Stimulated activated CD8-positive, alpha-beta memory T cell treated with anti-CD3 and anti-CD28 coated beads, Interleukin-15, amount 100 ng/mL, for 1 hour (primary cell): ENCODE data around the gene ARHGEF28.
A peak's percentile ranks its signal among the peaks of the same experiment; 100 is the strongest.

Experiments
- DNase-seq: peaks from one replicate; pipeline ENCODE4 v3.0.0-alpha.2; 2020; ENCODE audit warnings: low read depth

Gene ARHGEF28

DNA sequence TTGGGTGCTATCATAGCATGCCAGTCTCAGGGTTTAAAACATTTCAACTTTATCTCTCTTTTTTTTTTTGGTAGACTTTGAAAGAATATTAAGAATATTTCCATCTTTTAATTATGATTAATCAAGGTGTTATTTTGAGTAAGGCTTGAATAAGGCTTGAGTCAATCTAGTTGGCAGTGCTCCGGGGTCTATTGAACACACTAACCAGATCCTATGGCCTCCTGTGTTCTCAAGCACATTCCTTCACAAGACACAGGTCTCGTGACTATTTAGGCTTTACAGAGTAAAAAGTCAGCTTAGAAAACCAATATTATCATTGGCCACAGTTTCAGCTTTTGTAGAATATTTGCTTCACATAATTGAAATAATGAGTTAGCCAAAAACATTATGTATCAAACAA is 151.2 kb downstream of the ARHGEF28 start:
- DNase-seq = no peak

DNA sequence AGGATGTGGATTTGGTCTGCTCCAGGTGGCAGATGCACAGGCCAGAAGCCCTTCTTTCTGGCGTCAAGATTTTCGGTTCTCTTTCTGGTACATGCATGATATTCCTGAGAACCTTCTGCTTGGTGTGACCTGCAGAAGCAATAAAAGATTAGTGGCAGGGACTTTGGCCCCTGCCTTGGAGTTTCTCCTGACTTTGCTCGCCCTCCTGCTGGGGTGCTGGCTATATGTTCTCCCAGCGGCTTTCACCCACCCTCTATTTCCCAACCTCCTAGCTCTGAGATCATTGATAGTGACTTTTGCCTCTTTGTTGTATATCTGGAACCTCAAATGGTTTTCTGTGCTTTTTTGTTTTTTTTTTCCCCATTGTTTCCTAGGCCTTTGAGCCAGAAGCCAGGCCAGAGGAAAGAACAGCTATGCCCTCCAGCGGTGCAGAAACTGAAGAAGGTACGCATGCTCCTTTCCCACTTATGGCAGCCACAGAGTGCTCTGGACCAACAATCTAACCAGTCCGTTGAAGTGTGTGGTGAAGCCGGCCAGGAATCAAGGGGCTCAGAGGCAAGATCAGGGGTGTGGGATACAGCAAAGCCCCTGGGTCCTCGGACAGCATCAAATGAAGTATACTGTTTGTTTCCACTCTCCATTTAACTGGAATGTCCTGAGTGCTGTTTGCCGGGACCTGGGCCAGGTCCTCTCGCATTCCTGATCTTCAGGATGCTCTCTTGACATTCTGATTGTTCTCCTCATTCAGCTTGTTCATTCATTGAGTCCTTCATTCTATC is 154.5 kb downstream of the ARHGEF28 start:
- DNase-seq = no peak

- DNase-seq = no peak
Measured at GRCh38 chr5:73781107-73781768, 155.2 kb downstream of the ARHGEF28 start.

GRCh38 chr5:73783828-73784227 is 157.8 kb downstream of the ARHGEF28 start:
- no peak for DNase-seq

DNA sequence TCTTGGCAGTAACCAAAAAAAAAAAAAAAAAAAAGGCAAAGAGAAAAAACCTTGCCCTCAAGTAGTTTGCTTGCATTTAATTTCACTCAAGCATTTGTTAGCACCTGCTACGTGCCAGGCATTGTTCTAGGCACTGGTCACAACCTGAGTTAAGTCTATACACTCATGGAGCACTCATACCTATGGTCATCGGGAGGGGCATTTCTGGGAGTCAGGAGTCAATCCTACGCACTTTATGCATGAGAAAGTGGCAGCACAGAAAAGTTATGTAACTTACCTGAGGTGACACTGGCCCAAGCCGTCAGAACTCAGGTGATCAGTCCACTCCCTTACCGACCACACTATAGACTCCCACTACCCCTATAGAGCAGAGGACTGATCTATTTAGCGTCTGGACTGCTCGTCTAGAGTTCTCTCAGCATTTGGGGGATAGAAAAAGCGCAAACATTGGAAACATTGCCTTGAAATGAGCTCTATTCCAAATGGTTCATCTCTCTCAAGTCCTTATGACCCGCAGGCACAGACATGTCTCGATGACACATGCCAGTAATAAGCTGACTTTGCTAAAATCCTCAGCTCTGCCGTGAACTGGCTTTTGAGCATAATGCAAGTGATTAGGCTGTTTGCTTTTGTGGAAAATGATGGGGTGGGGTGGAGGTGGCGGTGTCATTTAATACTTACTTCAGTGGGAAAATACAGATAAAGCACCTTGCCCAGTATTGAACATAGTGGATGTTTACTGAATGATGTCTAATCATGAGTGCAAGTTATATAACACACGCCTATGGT is 160.2 kb downstream of the ARHGEF28 start:
- no peak for DNase-seq

- DNase-seq = no peak
Measured at GRCh38 chr5:73789851-73790281, 163.9 kb downstream of the ARHGEF28 start.

DNA sequence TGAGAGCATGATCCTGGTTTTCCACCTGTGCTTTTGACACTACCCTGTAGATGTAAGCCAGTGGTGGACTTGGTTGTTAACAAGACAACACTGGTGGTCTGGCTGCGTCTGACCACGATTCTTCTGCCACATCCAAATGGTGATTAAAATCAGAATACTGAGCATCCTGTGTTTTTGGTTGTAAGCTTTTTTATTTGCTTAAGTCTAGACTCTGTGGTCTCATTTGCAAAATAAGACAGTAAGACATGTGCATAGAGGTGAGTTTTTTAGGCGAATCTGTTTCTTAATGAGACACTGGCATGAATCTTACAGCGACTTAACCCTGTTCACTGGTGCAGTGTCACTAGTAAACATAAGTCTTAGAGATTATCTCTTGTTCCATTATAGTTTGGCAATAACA is 165.4 kb downstream of the ARHGEF28 start:
- DNase-seq = no peak

DNA sequence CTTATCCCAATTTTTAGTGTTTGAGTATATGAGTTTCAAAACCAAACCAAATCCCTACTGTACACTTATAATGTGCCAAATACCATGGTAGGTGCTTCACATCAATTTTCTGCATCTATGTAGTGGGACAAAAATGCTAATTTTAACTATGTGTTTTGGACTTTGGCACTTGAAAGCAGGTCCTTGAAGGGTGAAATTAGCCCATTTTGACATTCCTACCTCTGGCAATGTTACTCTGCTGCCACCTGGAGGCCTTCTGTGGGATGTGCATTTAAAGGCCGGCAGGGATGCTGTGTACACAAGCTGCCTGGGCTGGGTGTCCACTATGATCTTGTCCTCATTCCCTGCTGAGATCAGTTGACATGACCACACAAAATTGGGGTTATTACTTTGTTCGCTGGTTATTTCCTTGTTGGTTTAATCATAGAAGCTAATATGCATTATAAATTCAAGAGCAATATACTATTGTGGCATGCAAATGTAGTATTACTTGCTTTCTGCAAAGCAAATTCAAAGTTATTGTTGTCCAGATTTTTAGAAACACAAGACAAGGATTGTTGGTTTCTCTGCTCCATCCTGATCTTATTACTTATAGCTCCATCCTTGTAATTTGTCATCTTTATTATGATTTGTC is 166.8 kb downstream of the ARHGEF28 start:
- peak; percentile 24 for DNase-seq

DNA sequence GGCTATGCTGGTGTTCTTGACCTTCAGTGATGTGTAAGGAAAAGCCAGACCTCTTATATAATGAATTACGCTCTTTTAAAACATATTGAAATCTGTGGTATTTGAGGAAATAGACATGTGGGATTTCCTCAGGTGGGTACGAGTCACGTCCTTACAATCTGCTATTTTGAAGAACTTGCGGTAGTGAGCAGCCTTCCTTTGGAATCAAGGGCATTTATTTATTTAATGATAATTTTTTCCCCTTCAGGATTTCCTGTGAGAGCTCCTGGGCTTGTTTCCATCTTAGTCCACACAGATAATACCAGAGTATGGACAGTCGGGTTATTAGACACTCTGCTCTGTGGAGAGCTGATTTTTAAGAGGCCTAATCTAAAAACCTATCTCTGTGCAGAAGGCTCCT is 167.9 kb downstream of the ARHGEF28 start:
- no peak for DNase-seq

GRCh38 chr5:73796164-73797131 is 170.5 kb downstream of the ARHGEF28 start:
- no peak for DNase-seq

- DNase-seq = no peak
Measured at GRCh38 chr5:73797132-73797510, 171.1 kb downstream of the ARHGEF28 start.

DNA sequence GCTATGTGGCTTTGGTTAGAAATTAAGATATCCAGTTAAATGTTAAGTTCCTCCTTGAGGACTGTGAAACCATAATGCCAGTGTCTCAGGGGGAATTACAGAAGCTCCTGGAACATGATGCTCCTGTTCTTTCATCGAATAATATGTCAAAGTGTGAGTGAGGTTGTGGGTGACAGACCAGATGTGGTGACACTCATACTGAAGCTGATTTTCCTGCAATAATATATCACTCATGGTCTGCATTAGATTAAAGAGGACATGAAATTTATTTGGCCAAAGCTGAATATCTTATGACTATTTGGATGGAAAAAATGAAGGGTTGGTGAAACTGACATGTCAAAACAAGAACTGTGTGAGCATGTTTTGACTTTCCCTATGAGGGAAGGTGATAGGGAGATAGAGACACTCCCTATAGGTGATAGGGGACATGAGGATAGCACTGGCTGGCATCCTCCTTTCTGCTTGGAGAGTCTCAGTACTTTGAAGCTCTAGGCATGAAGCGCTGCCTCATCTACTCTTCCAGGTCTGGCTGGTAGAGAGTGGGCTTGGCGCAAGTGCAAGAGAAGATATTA is 173.5 kb downstream of the ARHGEF28 start:
- no peak for DNase-seq

- DNase-seq = no peak
Measured at GRCh38 chr5:73801686-73802085, 175.7 kb downstream of the ARHGEF28 start.

DNA sequence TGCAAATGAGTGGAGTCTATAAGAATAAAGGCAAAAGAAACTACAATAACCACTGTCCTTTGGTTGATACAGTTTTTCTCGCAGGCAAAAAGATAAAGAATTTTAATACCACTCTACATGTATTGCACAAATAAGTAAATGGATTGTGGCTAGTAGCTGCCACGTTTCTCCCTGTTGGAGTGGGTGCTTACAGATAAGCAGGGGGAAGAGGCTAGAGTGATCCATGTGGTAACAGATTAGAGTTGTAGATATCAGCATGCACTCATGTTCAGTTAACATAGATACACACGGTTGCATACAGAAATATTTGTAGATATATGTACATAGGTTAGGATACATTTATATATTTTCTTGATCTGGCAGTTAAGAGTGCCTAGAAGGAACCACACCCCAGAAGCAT is 179.5 kb downstream of the ARHGEF28 start:
- DNase-seq = no peak

DNA sequence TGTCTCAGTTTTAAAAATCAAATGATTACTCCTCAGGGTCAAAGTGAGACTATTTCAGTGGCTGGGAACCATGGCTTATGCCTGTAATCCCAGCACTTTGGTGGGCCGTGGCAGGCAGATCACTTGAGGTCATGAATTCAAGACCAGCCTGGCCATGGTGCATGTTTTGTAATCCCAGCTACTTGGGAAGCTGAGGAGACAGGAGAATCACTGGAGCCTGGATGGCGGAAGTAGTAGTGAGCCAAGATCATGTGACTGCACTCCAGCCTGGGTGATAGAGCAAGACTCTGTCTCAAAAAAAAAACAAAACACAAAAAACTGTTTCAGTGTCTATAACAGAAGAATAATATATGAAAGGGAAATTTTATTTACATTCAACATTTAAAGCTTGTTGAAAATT is 182.9 kb downstream of the ARHGEF28 start:
- DNase-seq = no peak

DNA sequence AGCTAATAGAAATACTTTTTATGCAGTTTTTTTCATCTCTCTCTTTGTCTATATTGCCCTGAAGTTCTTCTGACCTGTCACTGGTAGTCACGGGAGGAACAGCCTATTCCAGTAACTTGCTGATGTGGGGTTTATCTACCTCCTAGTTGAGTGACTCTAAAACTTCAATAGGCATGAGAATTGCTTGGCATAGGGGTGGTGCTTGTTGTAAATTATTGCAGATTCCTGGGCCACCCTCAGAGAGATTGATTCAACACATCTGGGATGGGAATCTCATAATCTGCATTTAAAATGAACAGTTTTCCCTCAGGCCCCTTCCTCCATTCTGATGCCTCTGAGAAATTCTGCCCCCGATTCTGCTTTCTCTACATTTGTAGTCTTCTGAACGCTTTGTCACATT is 184.4 kb downstream of the ARHGEF28 start:
- no peak for DNase-seq

DNA sequence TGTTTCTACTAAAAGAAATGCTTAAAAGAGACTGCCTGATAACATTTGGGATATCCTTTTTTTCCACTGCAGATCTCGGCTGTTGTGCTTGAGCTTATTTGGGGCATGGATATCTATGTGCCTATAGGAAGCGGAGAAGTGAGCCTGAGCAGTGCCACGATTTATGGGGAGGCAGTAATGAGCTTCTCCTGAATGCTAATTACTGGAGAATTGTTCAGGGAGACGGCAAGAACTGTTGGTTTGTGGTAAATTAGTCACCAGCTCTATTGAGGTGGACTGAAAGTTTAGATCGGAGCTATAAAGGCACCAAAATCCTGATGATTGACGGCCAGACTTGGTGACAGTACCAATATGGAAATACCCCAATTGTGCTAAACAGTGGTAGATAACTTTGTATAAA is 186.5 kb downstream of the ARHGEF28 start:
- no peak for DNase-seq

DNA sequence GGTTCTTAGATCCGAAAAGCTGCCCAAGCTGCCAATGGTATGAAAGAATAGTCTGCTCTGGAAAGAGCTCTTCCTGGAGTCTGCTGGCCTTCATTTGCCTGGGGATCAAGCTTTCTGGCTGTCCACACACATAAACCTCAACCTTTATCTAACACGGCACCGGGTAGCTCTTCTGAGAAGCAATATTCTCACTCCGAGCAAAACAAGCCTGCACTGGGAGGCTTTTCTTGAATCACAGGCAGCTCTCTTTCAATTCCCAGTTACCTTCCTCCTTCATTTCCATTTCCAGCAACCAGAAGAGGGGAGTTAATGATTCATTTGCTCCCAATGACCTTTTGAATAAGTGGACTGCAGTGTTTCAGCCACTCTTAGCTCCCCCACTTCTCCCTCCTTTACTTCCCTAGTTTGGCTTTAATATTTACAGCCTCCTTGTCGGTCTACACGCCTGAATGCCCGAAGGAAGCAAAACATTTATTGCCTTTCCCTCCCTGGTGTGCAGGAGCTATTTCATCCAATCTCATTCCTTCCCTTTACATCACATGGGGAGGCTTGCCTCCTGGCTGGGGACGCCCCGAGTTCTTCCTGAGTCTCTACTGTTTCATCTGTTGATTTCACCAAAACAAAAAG is 187.1 kb downstream of the ARHGEF28 start:
- DNase-seq = no peak

- no peak for DNase-seq
Measured at GRCh38 chr5:73814233-73814846, 188.3 kb downstream of the ARHGEF28 start.

DNA sequence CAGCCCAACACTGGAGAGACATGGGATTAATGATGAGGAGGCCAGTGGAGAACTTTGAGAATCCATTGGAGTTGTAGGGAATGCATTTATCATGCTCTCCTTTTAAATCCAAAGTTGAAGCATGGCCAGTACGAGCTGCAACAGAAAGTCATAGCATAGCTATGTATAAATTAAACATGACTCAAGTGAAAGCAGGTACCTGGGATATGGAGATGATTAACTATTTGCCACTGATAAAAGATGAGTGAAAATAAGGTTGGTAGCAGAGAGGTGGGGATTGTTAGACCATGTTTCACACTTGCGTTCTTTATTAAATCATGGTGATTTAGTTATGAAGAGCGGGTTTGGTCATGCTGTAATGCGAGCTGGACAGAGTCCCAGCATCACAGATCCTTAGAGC is 189.6 kb downstream of the ARHGEF28 start:
- DNase-seq = no peak
